Stimulated activated CD8-positive, alpha-beta memory T cell treated with anti-CD3 and anti-CD28 coated beads, Interleukin-12 subunit alpha, Interleukin-12 subunit beta, amount 100 ng/mL, for 24 hours (primary cell): ENCODE measurements around the gene BCO1.

ENCODE experiments used
- DNase-seq: peaks from one replicate; pipeline ENCODE4 v3.0.0-alpha.2; 2020; ENCODE audit errors: extremely low read depth

Gene BCO1

DNA sequence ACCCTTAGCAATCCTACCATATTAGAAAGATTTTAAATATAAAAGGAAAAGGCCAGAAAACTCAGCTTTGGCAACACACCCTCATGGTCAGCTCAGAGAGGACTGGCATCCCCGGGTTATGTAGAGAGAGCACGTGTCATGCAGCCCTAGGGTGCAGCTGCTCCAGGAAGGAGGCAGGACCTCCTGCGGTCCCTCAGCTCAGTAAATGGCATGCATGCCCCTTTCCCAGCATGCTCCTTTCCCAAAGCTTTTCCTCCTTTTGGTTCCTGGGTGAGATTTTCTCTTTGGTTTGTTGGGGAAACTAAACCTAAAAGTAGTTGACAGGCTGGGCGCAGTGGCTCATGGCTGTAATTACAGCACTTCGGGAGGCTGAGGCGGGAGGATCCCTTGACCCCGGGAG, 80.2 kb downstream of the BCO1 start:
- no peak for DNase-seq

DNA sequence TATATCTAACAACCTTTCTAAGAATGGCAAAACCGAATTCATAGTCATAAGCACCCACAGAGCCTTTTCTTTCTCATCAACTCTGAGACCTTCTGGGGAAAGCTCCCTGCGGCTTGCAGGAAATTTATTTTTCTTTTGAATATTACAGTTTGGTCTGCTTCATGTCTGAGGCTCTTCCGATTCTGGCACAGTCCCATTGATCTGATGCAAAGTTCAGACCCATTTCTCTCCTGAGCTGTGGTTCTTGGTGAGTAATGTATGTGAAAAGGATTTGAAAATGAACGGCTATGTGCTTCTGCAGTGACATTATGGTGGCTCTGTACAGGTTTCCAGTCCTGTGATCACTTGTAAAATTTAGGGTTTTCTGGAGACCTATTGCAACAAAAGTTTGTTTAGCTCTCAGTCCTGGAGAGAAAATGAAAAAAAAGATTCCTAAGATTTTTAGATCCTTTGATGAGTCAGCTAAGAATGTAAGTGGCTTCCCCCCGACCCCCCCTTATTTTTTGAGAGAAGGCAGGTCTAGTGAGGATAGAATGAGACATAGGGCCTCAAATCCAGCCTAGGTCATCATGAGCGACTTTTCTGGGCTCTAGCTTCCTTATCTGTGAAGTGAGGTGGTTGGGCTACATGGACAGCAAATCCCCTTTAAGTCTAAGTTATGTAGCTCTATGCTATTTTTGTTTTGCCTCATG, 80.9 kb downstream of the BCO1 start:
- no peak for DNase-seq

- no peak for DNase-seq
Observed at GRCh38 chr16:81321039-81321438, 82.5 kb downstream of the BCO1 start.

DNA sequence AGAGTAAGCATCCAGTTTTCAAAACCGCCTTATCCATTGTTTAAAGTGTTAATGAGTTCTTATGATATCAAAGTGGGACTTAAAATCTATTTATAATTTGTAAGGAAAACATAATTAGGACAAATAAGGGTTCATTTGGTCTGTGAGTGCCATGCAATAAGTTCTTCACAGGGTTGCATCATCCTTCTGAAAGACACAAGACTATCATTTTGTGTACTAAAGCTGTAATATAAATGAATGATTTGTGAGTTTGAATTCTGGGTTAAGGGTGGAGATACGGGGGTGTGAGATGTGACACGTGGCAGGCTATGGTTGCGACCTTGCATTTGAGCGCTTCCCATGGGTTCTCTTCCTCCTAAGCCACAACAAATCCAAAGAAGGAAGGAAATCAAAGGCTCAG, 83.0 kb downstream of the BCO1 start:
- DNase-seq: no peak

DNA sequence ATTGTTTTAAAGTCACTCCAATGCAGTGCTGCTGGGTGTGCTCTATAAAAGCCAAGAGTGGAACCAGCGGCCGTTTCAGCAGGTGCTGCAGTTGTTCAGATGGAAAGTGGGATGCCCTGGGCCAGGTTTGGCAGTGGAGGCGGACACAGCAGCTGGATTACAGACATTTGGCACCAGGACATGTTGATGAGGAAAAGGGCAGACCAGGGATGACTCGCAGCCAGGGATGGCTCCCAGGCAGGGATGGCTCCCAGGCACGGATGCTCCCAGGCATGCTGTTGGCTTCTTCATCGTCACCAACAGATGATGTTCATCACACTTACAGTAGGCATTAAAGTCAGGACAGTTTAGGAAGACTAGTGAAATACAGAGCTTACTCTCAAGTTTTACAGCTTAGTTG, 86.3 kb downstream of the BCO1 start:
- no peak for DNase-seq

DNA sequence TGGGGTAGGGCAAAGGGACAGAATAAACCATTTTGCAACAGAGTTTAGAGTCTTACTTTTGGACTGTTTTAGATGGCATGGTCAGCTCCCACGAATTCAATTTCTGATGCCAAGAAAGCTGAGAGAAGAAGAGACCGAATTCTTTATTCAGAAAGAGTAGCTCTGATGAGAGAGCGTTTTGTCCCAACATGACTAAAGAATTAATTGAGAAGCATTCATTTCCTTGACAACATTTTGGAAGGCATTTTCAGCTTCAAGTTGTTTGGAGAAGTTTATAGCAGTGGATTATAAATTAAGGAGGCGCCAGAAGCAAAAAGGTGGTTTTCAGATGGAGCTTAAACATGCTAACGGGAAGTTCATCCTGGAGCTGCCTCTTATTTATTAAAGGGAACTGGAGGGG, 88.5 kb downstream of the BCO1 start:
- no peak for DNase-seq

DNA sequence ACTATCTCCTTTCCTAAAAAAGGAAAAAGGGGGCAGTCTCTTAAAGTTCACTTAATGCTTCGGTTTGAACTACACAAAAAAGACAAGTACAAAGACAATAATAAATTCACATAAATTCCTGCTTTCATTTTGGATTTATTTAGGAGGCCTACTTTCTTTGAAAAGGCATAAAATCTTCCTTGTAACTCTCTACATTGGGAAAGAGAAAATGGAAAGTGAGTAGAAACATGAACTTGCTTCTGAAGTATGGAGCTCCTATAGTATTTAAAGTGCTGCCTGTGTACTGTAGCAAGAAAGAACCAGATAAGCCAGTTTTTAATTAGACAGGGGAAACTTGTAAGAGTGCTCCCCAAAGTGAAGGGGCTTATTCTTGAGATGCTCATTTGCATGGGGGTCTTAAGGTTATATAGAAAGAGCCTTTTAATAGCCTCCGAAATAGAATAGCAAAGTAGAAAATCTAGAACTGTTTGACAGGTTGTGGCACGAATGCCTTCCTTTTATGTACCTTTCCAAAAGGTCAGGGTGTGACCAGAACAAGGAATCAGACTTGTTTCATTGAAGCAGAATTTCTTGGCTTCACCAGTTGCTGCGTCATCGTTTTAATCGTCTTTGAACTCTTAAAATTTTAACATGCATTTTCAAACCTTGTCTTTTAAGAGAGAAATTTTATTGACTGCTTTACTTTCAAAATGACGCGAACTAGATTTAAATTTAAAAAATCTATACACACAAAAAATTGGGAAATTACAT, 89.1 kb downstream of the BCO1 start:
- DNase-seq: no peak

DNA sequence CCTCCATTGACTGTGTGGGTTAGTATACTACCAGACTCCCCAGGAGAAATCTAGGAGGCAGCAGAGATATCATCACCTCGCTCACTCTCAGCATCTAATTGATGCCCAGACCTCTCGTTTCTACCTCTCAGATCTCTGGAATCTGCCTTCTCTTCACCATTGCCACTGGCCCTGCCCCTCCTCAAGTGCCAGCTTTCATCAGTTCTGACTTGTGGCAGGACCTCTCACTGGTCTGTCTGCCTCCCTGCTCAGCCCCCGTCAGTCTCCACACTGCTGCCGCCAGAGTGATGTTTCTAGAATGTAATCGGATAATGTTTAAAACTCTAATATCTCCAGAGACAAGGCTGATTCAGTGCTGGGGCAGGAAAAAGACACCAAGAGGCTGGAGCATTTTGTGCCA, 91.5 kb downstream of the BCO1 start:
- DNase-seq: no peak

- DNase-seq: no peak
Observed at GRCh38 chr16:81333356-81333755, 94.9 kb downstream of the BCO1 start.

DNA sequence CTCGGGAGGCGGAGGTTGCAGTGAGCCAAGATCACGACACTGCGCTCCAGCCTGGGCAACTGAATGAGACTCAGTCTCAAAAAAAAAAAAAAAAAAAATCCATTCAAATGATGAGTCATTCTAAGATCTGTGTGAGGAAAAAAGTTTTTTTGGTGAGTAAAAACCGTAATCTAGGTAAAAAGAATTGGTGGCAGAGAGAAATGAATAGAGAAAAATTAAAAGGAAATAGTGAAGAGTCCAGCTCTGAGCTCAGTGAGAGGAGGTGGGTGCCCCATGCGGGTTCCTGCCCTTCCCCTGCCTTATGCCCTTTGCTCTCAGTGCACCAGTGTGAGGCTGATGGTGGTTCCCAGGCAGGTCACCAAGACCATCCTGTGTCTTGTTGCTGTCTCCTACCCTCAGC, 97.2 kb downstream of the BCO1 start:
- no peak for DNase-seq

- no peak for DNase-seq
Observed at GRCh38 chr16:81337097-81337496, 98.6 kb downstream of the BCO1 start.
